ENCODE data around the gene WDR18.
"Not testable (repeated sequence)": the region's sequence is repeated elsewhere in the genome, so short reads cannot be mapped to it uniquely, and the experiment has no call there.

Gene WDR18

GRCh38 chr19:1019980-1020867 is 36.1 kb downstream of the WDR18 start:
- Histone ChIP-seq H3K36me3 (ENCODE audit: insufficient read depth, low read length) (peaks cover 7% of the 10 kb centered on the region; the same call in 1 of the 2 replicates), H2AFZ (ENCODE audit: low read length) (no peak overlapping the region), H3K4me2 (ENCODE audit: low read length) (peak overlapping the region; percentile 99), H3K9ac (ENCODE audit: low read length) (peak overlapping the region; percentile 99), H3K79me2 (ENCODE audit: insufficient read depth, low read length) (peaks cover 51% of the 10 kb centered on the region), H3K4me3 (ENCODE audit: low read depth, low read length, poor library complexity, severe bottlenecking) (peak overlapping the region; percentile 99), H3F3A (ENCODE audit: insufficient read depth, low read length) (peaks cover 5% of the 10 kb centered on the region), H3K27ac (ENCODE audit: low read depth, low read length, poor library complexity, severe bottlenecking) (peak overlapping the region; percentile 75), H4K20me1 (ENCODE audit: insufficient read depth, low read length) (no peaks in the 10 kb centered on the region), H3K9me3 (ENCODE audit: low read length) (no peaks in the 10 kb centered on the region), H3K4me1 (ENCODE audit: insufficient read depth, low read length, severe bottlenecking) (peaks cover 61% of the 10 kb centered on the region), H3K9me2 (ENCODE audit: low read depth, low read length) (no peaks in the 10 kb centered on the region), H3K27me3 (ENCODE audit: insufficient read depth, low read length) (no peaks in the 10 kb centered on the region)
- TF ChIP-seq CTCF (IDR thresholded peaks at IDR 0.05; ENCODE audit: low read length): no peak
- TF ChIP-seq EZH2 (IDR thresholded peaks at IDR 0.05; ENCODE audit: borderline replicate concordance, low read length): no peak

DNA sequence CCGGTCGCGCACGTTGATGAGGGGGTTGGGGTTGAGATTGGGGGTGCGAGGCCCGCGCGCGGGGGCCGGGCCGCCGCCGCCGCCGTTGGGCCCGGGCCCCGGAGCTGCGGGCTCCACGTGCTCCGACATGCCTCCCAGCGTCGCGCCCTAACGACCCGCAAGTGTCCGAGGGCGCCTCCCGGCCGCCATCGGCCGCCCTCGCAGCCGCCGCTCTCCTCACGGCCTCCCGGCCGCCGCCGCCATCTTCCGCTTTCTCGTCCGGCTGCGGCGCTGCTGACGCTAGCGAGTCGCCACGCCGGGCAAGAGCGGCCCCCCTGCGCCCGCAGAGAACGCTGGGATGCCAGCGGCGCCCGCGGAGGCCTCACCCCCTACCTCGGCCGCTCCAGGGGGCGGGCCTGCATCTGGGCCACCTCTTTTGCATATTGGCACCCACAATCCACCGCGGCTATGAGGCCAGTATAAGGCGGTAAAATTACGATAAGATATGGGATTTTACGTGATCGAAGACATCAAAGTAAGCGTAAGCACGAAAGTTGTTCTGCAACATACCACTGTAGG is 36.8 kb downstream of the WDR18 start, which contains the start of gene TMEM259:
Gene TMEM259, minus strand, starts transcription at position 256 of the 558 bp plus-strand sequence. Its CDS starts 127 bp downstream, at position 129.
- H2AFZ ChIP-seq (ENCODE audit: low read length): no peak within 1 kb of the TSS
- H3K4me1 ChIP-seq (ENCODE audit: insufficient read depth, low read length, severe bottlenecking): peaks cover 56% of the 10 kb centered on the region

DNA sequence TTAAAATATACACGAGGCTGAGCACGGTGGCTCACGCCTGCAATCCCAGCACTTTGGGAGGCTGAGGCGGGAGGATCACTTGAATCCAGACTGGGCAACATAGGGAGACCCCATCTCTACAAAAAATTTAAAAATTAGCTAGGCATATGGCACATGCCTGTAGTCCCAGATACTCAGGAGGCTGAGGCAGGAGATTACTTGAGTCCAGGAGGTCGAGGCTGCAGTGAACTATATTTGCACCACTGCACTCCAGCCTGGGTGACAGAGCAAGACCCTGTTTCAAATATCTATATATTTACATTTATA is 39.7 kb downstream of the WDR18 start:
- not testable (repeated sequence) for H3K9ac ChIP-seq (ENCODE audit: low read length); H3K9me3 ChIP-seq (ENCODE audit: low read length); H2AFZ ChIP-seq (ENCODE audit: low read length); H4K20me1 ChIP-seq (ENCODE audit: insufficient read depth, low read length); H3K4me3 ChIP-seq (ENCODE audit: low read depth, low read length, poor library complexity, severe bottlenecking); H3K4me2 ChIP-seq (ENCODE audit: low read length); H3K9me2 ChIP-seq (ENCODE audit: low read depth, low read length); H3K27me3 ChIP-seq (ENCODE audit: insufficient read depth, low read length); H3F3A ChIP-seq (ENCODE audit: insufficient read depth, low read length); H3K36me3 ChIP-seq (ENCODE audit: insufficient read depth, low read length)
- peak overlapping the region; percentile 1 for H3K27ac ChIP-seq (ENCODE audit: low read depth, low read length, poor library complexity, severe bottlenecking)
- H3K79me2 ChIP-seq (ENCODE audit: insufficient read depth, low read length): peaks cover 27% of the 10 kb centered on the region
- H3K4me1 ChIP-seq (ENCODE audit: insufficient read depth, low read length, severe bottlenecking): peaks cover 37% of the 10 kb centered on the region

More for the DNA sequence above, 36.8 kb downstream of the WDR18 start, which contains the start of gene TMEM259:
- Histone ChIP-seq H3K36me3 (ENCODE audit: insufficient read depth, low read length) (peaks cover 3% of the 10 kb centered on the region; the same call in 1 of the 2 replicates), H3K4me3 (ENCODE audit: low read depth, low read length, poor library complexity, severe bottlenecking) (peak within 1 kb of the TSS; percentile 99), H3K27me3 (ENCODE audit: insufficient read depth, low read length) (no peaks in the 10 kb centered on the region), H3K4me2 (ENCODE audit: low read length) (peak within 1 kb of the TSS; percentile 99), H3K9me3 (ENCODE audit: low read length) (no peaks in the 10 kb centered on the region), H4K20me1 (ENCODE audit: insufficient read depth, low read length) (no peaks in the 10 kb centered on the region), H3F3A (ENCODE audit: insufficient read depth, low read length) (peaks cover 5% of the 10 kb centered on the region), H3K9ac (ENCODE audit: low read length) (peak within 1 kb of the TSS; percentile 99), H3K27ac (ENCODE audit: low read depth, low read length, poor library complexity, severe bottlenecking) (peak within 1 kb of the TSS; percentile 86), H3K79me2 (ENCODE audit: insufficient read depth, low read length) (peaks cover 44% of the 10 kb centered on the region), H3K9me2 (ENCODE audit: low read depth, low read length) (no peaks in the 10 kb centered on the region)
- TF ChIP-seq EZH2 (IDR thresholded peaks at IDR 0.05; ENCODE audit: borderline replicate concordance, low read length) (no peak), CTCF (IDR thresholded peaks at IDR 0.05; ENCODE audit: low read length) (no peak)

GRCh38 chr19:1025080-1025479 is 40.9 kb downstream of the WDR18 start:
- H3K4me3 ChIP-seq (ENCODE audit: low read depth, low read length, poor library complexity, severe bottlenecking); H3K9me2 ChIP-seq (ENCODE audit: low read depth, low read length); H3K9me3 ChIP-seq (ENCODE audit: low read length); H3K4me2 ChIP-seq (ENCODE audit: low read length); H4K20me1 ChIP-seq (ENCODE audit: insufficient read depth, low read length); H3F3A ChIP-seq (ENCODE audit: insufficient read depth, low read length); H3K9ac ChIP-seq (ENCODE audit: low read length); H3K27ac ChIP-seq (ENCODE audit: low read depth, low read length, poor library complexity, severe bottlenecking); H3K27me3 ChIP-seq (ENCODE audit: insufficient read depth, low read length); H2AFZ ChIP-seq (ENCODE audit: low read length): not testable (repeated sequence)
- Histone ChIP-seq H3K79me2 (ENCODE audit: insufficient read depth, low read length) (peaks cover 15% of the 10 kb centered on the region), H3K36me3 (ENCODE audit: insufficient read depth, low read length) (peaks cover 10% of the 10 kb centered on the region; the same call in 1 of the 2 replicates), H3K4me1 (ENCODE audit: insufficient read depth, low read length, severe bottlenecking) (peaks cover 37% of the 10 kb centered on the region)

All from OCI-LY1 (cell line).